Breast epithelium (tissue), 4 donors: ENCODE data around the gene NFIB. TPM values are rescaled to one million over a fixed set of nuclear protein-coding genes. Genes with fewer than 3 reads are reported as not detected.

Experiments used
- DNase-seq, 2 donors: peaks; one replicate each; pipeline ENCODE4 v3.0.0-alpha.2; 2019; ENCODE audit warnings: low spot score in 2 of 2
- H3K27ac ChIP-seq, 2 donors: fragments of 200-600 bp; sonication (generic) in 1 of 2; one replicate each; pipeline ENCODE4 v1.5.1; 2016 to 2019; ENCODE audit warnings: mild to moderate bottlenecking in 1 of 2
- H3K27me3 ChIP-seq, 2 donors: fragments of 200-600 bp; sonication (generic) in 1 of 2; one replicate each; pipeline versions ENCODE4 v1.5.1 to v1.6.0; 2017 to 2019; ENCODE audit warnings: control low read depth in 1 of 2, mild to moderate bottlenecking in 1 of 2
- H3K36me3 ChIP-seq: fragments of 200-600 bp; one replicate; pipeline ENCODE4 v1.5.1; 2019
- H3K4me1 ChIP-seq, 2 donors: fragments of 200-600 bp; sonication (generic); one replicate each; pipeline ENCODE4 v1.5.1; 2016 to 2019; ENCODE audit warnings: control low read depth in 1 of 2
- H3K4me3 ChIP-seq, 3 donors: fragments of 200-600 bp; sonication (generic); 1 replicate in 2 of 3; 2 replicates in 1 of 3; pipeline ENCODE4 v1.5.1; 2016 to 2019; ENCODE audit warnings: mild to moderate bottlenecking in 3 of 3, moderate library complexity in 2 of 3
- H3K9me3 ChIP-seq, 2 donors: fragments of 200-600 bp; sonication (generic) in 1 of 2; one replicate each; pipeline ENCODE4 v1.5.1; 2016 to 2019; ENCODE audit warnings: control low read depth in 1 of 2
- POLR2A ChIP-seq: fragments of 450-650 bp; IDR thresholded peaks from one replicate; pipeline ENCODE4 v1.6.1; 2016; ENCODE audit warnings: antibody characterized with exemption, mild to moderate bottlenecking, moderate library complexity
- POLR2AphosphoS5 ChIP-seq, 3 donors: sonication (generic); formaldehyde crosslinking; IDR thresholded peaks; one replicate each; pipeline ENCODE4 v1.6.1; 2017; ENCODE audit warnings: antibody characterized with exemption in 3 of 3
- intact Hi-C: fragments of 100-400 bp; cut with DNase I; formaldehyde crosslinking; loops from one replicate; pipeline ENCODE4 v1.15.1; 2023; ENCODE audit warnings: low total_unique reads
- total RNA-seq, 3 donors: library from RNA; depleted of rRNA; stranded (reverse); fragments of >200 nt; gene quantifications; one replicate each; pipeline ENCODE4 v1.1.0, GENCODE V29; 2016
- TF ChIP-seq, protein P1 (sequence below), 3 donors: fragments of 450-650 bp; IDR thresholded peaks; one replicate each; pipeline ENCODE4 v1.5.1; 2016 to 2017; ENCODE audit warnings: antibody characterized with exemption in 3 of 3, mild to moderate bottlenecking in 3 of 3, moderate library complexity in 3 of 3

NFIB gene
- total RNA-seq, 3 donors from 2014 or later: 95.2 to 237 (median 105) TPM

DNA sequence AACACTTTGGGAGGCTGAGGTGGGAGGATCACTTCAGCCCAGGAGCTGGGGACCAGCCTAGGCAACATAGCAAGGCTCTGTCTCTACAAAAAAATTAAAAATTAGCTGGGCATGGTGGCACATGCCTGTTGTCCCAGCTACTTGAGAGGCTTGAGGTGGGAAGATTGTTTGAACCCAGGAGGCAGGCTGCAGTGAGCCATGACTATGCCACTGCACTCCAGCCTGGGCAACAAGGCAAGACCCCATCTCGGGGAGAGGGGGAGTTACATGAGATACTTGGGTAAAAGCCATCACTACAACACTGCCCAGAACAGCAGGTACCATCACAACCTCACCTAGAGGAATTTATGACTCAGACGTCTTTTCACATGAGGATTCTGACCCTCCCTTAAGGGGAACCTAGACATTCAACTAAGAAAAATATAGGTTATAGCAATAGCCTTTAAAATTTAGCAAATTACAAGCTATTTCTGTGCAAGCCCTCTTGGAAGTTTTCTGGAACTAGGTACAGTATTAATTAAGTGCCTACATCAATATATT is 143.5 kb downstream of the NFIB start:
- H3K36me3 ChIP-seq: no peaks in the 10 kb centered on the region
- no peak for TF ChIP-seq POLR2A
- TF ChIP-seq POLR2AphosphoS5 (IDR thresholded peaks at IDR 0.05): no peak
- TF ChIP-seq, protein P1, sequence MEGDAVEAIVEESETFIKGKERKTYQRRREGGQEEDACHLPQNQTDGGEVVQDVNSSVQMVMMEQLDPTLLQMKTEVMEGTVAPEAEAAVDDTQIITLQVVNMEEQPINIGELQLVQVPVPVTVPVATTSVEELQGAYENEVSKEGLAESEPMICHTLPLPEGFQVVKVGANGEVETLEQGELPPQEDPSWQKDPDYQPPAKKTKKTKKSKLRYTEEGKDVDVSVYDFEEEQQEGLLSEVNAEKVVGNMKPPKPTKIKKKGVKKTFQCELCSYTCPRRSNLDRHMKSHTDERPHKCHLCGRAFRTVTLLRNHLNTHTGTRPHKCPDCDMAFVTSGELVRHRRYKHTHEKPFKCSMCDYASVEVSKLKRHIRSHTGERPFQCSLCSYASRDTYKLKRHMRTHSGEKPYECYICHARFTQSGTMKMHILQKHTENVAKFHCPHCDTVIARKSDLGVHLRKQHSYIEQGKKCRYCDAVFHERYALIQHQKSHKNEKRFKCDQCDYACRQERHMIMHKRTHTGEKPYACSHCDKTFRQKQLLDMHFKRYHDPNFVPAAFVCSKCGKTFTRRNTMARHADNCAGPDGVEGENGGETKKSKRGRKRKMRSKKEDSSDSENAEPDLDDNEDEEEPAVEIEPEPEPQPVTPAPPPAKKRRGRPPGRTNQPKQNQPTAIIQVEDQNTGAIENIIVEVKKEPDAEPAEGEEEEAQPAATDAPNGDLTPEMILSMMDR (IDR thresholded peaks at IDR 0.05): no peak
- DNase-seq: no peak

DNA sequence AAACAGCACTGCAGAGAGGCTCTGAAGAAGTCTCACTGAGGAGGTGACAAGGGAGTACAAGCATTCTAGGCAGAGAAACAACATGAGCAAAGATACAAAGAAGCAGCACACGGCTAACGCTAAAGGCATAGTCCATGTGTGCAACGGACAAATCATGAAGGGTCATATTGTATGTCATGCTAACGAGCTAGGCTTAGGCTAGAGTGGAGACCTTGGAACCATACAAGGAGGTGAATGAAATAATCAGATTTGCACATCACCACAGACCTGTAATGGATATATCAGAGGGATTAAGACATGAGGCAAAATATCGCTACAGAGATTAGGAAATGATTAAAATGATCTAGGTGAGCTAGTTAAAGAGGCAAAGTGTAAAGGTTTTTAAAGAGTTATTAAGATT is 145.6 kb downstream of the NFIB start:
- Histone ChIP-seq H3K4me1 (peaks cover 0 to 6% of the 10 kb centered on the region in 2 donors), H3K27me3 (no peaks in the 10 kb centered on the region), H3K36me3 (no peaks in the 10 kb centered on the region), H3K9me3 (no peaks in the 10 kb centered on the region), H3K4me3 (no peak overlapping the region), H3K27ac (no peak overlapping the region)
- no peak for DNase-seq
- TF ChIP-seq, protein P1 (IDR thresholded peaks at IDR 0.05): no peak
- TF ChIP-seq POLR2AphosphoS5 (IDR thresholded peaks at IDR 0.05): no peak
- TF ChIP-seq POLR2A: no peak
- intact Hi-C loops: no loop called here

More for the DNA sequence above, 143.5 kb downstream of the NFIB start:
- Histone ChIP-seq H3K27ac (peak overlapping the region in 1 of 2 donors; percentile 21), H3K4me1 (peaks cover 0 to 6% of the 10 kb centered on the region in 2 donors), H3K27me3 (no peaks in the 10 kb centered on the region), H3K4me3 (no peak overlapping the region), H3K9me3 (no peaks in the 10 kb centered on the region)
- intact Hi-C loops: no loop called here

DNA sequence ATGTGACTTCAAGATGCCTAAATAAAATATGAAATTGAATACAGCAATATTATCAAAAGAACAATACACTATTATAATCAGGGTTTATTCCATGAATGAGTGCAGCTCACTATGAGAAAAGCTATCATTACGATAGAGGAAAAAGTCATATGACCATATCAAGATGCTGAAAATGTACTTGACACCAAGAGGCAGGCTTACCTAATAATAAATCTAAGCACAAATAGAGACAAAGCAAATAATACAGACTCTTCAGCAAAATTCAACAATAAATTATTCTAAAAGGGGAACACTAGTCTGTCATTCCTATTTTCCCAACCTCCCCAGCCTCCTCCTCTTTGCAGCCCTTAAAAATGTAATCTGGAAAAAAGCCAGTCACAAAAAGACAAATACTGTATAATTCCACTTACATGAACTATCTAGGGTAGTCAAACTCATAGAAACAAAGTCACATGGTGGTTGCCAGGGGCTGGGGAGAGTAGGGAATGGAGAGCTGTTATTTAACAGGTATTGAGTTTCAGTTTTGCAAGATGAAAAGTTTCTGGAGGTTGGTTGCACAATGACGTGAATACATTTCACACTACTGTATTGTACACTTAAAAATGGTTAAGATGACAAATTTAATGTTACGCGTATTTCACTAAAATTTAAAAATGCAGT is 148.4 kb downstream of the NFIB start:
- H3K4me1 ChIP-seq: peaks cover 0 to 6% of the 10 kb centered on the region in 2 donors
- H3K27me3 ChIP-seq: no peaks in the 10 kb centered on the region
- TF ChIP-seq, protein P1 (IDR thresholded peaks at IDR 0.05): no peak
- TF ChIP-seq POLR2A: no peak
- no peak for TF ChIP-seq POLR2AphosphoS5 (IDR thresholded peaks at IDR 0.05)
- H3K27ac ChIP-seq: peak overlapping the region in 1 of 2 donors; percentile 30
- H3K9me3 ChIP-seq: no peaks in the 10 kb centered on the region
- DNase-seq: no peak
- no peak overlapping the region for H3K4me3 ChIP-seq
- intact Hi-C loops: loop anchor here (1.0 kb wide), 1 partner anchor 31 kb away; no protein-coding TSS in a partner anchor
- H3K36me3 ChIP-seq: no peaks in the 10 kb centered on the region

DNA sequence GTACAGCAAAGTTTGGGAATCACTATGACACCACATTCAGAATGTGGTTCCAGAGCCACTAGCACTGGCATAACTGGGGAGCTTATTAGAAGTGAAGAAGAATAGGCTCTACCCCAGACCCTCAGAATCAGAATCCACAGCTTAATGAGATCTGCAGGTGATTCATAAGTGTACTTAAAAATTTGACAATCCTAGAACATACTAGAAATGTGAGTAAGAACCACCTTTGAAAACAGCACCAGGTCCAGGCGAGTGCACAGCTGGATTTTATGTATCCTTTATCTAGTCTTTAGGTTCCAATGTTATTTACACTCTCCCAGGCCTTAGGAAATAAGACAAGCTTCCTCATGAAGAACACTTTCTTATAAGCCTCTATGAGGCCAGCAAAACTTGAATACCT is 149.0 kb downstream of the NFIB start:
- Histone ChIP-seq H3K27me3 (no peaks in the 10 kb centered on the region), H3K36me3 (no peaks in the 10 kb centered on the region), H3K4me1 (peaks cover 0 to 11% of the 10 kb centered on the region in 2 donors), H3K4me3 (no peak overlapping the region), H3K27ac (peak overlapping the region; percentile 8 to 30), H3K9me3 (no peaks in the 10 kb centered on the region)
- DNase-seq: no peak
- intact Hi-C loops: loop anchor here (1.0 kb wide), 1 partner anchor 31 kb away; no protein-coding TSS in a partner anchor
- TF ChIP-seq, protein P1 (IDR thresholded peaks at IDR 0.05): no peak
- no peak for TF ChIP-seq POLR2A
- TF ChIP-seq POLR2AphosphoS5 (IDR thresholded peaks at IDR 0.05): no peak
